Ishikawa (cell line): ENCODE data around the gene HMGB1.

Experiments used
- CEBPB ChIP-seq: IDR thresholded peaks from 2 replicates; pipeline ENCODE4 v1.6.1; 2012
- CREB1 ChIP-seq: IDR thresholded peaks from 2 replicates; pipeline ENCODE4 v1.6.1; 2012; ENCODE audit warnings: low read depth
- EGR1 ChIP-seq: IDR thresholded peaks from 2 replicates; pipeline ENCODE4 v1.6.1; 2012
- EP300 ChIP-seq: IDR thresholded peaks from 2 replicates; pipeline ENCODE4 v1.6.1; 2012; ENCODE audit warnings: borderline replicate concordance
- FOXM1 ChIP-seq: IDR thresholded peaks from 2 replicates; pipeline ENCODE4 v1.6.1; 2012; ENCODE audit warnings: low read depth, borderline replicate concordance
- MAX ChIP-seq: IDR thresholded peaks from 2 replicates; pipeline ENCODE4 v1.6.1; 2012
- NFIC ChIP-seq: IDR thresholded peaks from 2 replicates; pipeline ENCODE4 v1.6.1; 2012
- RAD21 ChIP-seq: IDR thresholded peaks from 2 replicates; pipeline ENCODE4 v1.6.1; 2012; ENCODE audit warnings: low read depth
- TAF1 ChIP-seq: IDR thresholded peaks from 2 replicates; pipeline ENCODE4 v1.6.1; 2012; ENCODE audit warnings: low read depth, mild to moderate bottlenecking
- TCF12 ChIP-seq: IDR thresholded peaks from 2 replicates; pipeline ENCODE4 v1.6.1; 2012; ENCODE audit warnings: low read depth
- TEAD4 ChIP-seq: IDR thresholded peaks from 2 replicates; pipeline ENCODE4 v1.6.1; 2012
- USF1 ChIP-seq: IDR thresholded peaks from 2 replicates; pipeline ENCODE4 v1.6.1; 2012
- YY1 ChIP-seq: IDR thresholded peaks from 2 replicates; pipeline ENCODE4 v1.6.1; 2012; ENCODE audit warnings: low read depth
- ZBTB7A ChIP-seq: IDR thresholded peaks from 2 replicates; pipeline ENCODE4 v1.6.1; 2012; ENCODE audit warnings: low read depth
- TF ChIP-seq, protein P1 (sequence below): IDR thresholded peaks from 2 replicates; pipeline ENCODE4 v1.6.1; 2012; ENCODE audit warnings: low read depth, mild to moderate bottlenecking

The HMGB1 gene

DNA sequence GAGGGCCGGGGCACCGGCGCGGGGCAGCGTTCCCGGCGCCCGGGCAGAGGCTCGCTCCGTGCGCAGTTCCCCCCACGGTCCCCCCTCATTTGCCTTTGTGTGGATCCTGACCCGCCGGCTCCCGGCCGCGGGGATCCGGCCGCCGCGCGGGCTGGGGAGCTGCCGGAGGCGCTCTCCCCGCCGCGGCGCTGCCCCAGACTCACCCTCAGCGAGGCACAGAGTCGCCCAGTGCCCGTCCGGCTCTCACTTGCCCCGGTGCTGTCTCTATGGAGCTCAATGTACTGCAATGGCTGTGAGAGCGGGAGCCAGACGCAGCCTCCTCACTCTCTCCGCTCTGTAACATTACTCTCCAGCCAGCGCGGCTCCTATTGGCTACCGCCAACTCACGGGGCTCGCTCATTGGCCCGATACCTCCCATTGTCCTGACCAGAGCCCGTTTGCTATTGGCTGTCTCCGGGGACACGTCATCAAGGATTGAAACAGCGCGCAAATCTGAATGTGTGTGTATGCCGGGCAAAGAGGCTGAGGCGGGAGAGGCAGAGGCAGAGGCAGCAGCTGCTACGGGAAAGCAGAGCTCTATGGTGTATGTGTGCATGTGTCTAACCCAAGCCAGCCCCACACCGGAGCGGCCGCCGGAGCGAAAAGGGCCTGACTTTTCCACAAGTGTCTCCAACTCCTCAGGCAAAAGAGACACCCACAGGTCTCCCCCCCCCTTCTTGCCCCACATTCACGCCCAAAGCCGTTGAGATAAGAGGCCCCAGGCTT lies at the start of gene HMGB1:
Gene HMGB1 (minus strand): TSS at position 344 of the 765 bp plus-strand sequence. CDS start 2,256 bp downstream, outside the sequence.
- TF ChIP-seq FOXM1 (no peak), TCF12 (no peak), RAD21 (no peak), USF1 (no peak), NFIC (no peak), TEAD4 (no peak), TAF1 (peak; percentile 88), YY1 (peak; percentile 76; the same call in 1 of the 2 replicates), ZBTB7A (no peak), EP300 (no peak), EGR1 (no peak), CREB1 (peak; percentile 76; the same call in 1 of the 2 replicates), MAX (peak; percentile 68), CEBPB (no peak)
- TF ChIP-seq, protein P1, sequence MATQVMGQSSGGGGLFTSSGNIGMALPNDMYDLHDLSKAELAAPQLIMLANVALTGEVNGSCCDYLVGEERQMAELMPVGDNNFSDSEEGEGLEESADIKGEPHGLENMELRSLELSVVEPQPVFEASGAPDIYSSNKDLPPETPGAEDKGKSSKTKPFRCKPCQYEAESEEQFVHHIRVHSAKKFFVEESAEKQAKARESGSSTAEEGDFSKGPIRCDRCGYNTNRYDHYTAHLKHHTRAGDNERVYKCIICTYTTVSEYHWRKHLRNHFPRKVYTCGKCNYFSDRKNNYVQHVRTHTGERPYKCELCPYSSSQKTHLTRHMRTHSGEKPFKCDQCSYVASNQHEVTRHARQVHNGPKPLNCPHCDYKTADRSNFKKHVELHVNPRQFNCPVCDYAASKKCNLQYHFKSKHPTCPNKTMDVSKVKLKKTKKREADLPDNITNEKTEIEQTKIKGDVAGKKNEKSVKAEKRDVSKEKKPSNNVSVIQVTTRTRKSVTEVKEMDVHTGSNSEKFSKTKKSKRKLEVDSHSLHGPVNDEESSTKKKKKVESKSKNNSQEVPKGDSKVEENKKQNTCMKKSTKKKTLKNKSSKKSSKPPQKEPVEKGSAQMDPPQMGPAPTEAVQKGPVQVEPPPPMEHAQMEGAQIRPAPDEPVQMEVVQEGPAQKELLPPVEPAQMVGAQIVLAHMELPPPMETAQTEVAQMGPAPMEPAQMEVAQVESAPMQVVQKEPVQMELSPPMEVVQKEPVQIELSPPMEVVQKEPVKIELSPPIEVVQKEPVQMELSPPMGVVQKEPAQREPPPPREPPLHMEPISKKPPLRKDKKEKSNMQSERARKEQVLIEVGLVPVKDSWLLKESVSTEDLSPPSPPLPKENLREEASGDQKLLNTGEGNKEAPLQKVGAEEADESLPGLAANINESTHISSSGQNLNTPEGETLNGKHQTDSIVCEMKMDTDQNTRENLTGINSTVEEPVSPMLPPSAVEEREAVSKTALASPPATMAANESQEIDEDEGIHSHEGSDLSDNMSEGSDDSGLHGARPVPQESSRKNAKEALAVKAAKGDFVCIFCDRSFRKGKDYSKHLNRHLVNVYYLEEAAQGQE = no peak

DNA sequence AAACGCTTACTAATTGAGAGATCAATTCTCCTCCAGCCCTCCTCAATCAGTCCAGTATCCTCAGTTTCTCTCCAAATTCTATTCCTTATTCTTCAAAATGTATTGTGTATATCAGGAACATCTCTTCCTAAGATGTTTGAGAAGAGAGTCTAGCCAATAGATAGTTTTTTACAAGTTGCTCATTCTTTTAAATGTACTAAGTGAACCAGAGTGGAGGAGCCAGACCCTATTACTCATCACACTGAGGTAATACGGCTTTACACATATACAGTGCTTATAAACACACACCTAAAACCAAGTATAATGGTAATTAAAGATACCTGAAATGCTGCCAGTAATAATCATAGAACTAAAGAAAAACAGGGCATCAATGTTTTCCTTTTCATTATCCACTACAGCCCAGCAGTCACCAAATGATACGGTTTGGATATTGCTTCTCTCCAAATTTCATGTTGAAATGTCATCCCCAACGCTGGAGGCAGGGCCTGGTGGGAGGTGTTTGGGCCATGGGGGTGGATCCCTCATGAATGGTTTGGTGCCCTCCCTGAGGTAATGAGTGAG lies 45.2 kb upstream of the HMGB1 start:
- TF ChIP-seq FOXM1 (no peak), MAX (no peak), TAF1 (no peak), USF1 (no peak), EGR1 (no peak), TCF12 (no peak), TEAD4 (no peak), EP300 (no peak), ZBTB7A (no peak), RAD21 (no peak), NFIC (no peak)
- TF ChIP-seq, protein P1 = no peak

- TF ChIP-seq TEAD4 (no peak), EP300 (no peak), NFIC (no peak), FOXM1 (no peak), CREB1 (no peak), MAX (no peak), CEBPB (no peak), YY1 (no peak), USF1 (no peak), RAD21 (no peak), EGR1 (no peak), TAF1 (no peak), TCF12 (no peak), ZBTB7A (no peak)
- TF ChIP-seq, protein P1 = no peak
These were observed 44.4 kb upstream of the HMGB1 start for GRCh38 chr13:30510091-30510490.
